ENCODE measurements around the gene ENOX1. TPM values are rescaled to one million over a fixed set of nuclear protein-coding genes. Genes with fewer than 3 reads are reported as not detected.

The ENOX1 gene
- total and polyA plus RNA-seq, 2 of the 13 experiments (the other 11 are each of a cell fraction or from before 2014, with no cell fraction given) = not detected

- ChIA-PET POLR2A (no interaction called here), CTCF (ENCODE audit: low intra/inter-chr PET ratio, low total read pairs) (no interaction called here)
- H3K4me2 ChIP-seq (ENCODE audit: low read depth, low read length) = no peak overlapping the region
- no peak overlapping the region for H3K27ac ChIP-seq (ENCODE audit: extremely low read length, insufficient read depth, low read length)
- no peak for DNase-seq (ENCODE audit: low spot score)
- in situ Hi-C loops (cut with HindIII; ENCODE audit: extremely low pct_ligation_motif_present, low pct_unique_long_range_greater_than_20kb) (no loop called here), intact Hi-C loops (cut with micrococcal nuclease; ENCODE audit: unreplicated experiment) (no loop called here)
- no peak overlapping the region for H3K4me3 ChIP-seq (replicated peaks in 1 of 3; ENCODE audit: insufficient read depth in 1 of 3, low read depth in 2 of 3, low read length in 3 of 3)
- no peaks in the 10 kb centered on the region for H3K4me1 ChIP-seq (ENCODE audit: insufficient read depth, low read length)
- no peaks in the 10 kb centered on the region for H4K20me1 ChIP-seq (ENCODE audit: insufficient read depth, low read length)
- no peaks in the 10 kb centered on the region for H3K36me3 ChIP-seq (replicated peaks in 1 of 2; ENCODE audit: control insufficient read depth in 1 of 2, insufficient read depth in 2 of 2, low read length in 2 of 2)
- no peak overlapping the region for H2AFZ ChIP-seq (ENCODE audit: low read length)
- no TSS peak for BruUV-seq (replicated peaks)
- no peak for ATAC-seq
- no peak for FAIRE-seq
- WGBS (ENCODE audit: low lambda C conversion rate) = 55% methylated on average over 9 of the region's 9 CpGs
- no peaks in the 10 kb centered on the region for H3K9me3 ChIP-seq (ENCODE audit: low read length)
- no peaks in the 10 kb centered on the region for H3K27me3 ChIP-seq (ENCODE audit: control insufficient read depth in 1 of 2, insufficient read depth in 2 of 2, low read length in 2 of 2)
- TF ChIP-seq ZBTB1 (CRISPR knock-in tag; IDR thresholded peaks at IDR 0.05; ENCODE audit: borderline replicate concordance) (no peak), ZBTB21 (CRISPR knock-in tag; IDR thresholded peaks at IDR 0.05) (no peak), ESRRA (CRISPR knock-in tag; IDR thresholded peaks at IDR 0.05; ENCODE audit: low read depth) (no peak), PRDM4 (CRISPR knock-in tag; IDR thresholded peaks at IDR 0.05; ENCODE audit: borderline replicate concordance) (no peak), FOXA1 (IDR thresholded peaks at IDR 0.05) (no peak), FOXA1 (CRISPR knock-in tag; IDR thresholded peaks at IDR 0.05) (no peak), TRIM22 (IDR thresholded peaks at IDR 0.05) (no peak), ZNF572 (CRISPR knock-in tag; IDR thresholded peaks at IDR 0.05) (no peak), ATF7 (IDR thresholded peaks at IDR 0.05) (no peak), ATF7 (CRISPR knock-in tag; IDR thresholded peaks at IDR 0.05) (no peak), ZNF33A (CRISPR knock-in tag; IDR thresholded peaks at IDR 0.05; ENCODE audit: borderline replicate concordance) (no peak), GRHL1 (CRISPR knock-in tag; conservative IDR thresholded peaks at IDR 0.05) (no peak), ZNF317 (CRISPR knock-in tag; IDR thresholded peaks at IDR 0.05) (no peak), MEIS2 (CRISPR knock-in tag; IDR thresholded peaks at IDR 0.05) (no peak), NFIC (IDR thresholded peaks at IDR 0.05; ENCODE audit: low read length) (no peak), FOXP1 (IDR thresholded peaks at IDR 0.05) (no peak), FOXP1 (CRISPR knock-in tag; IDR thresholded peaks at IDR 0.05) (no peak)
- no peaks in the 10 kb centered on the region for H3K79me2 ChIP-seq (ENCODE audit: insufficient read depth, low read length)
- H3K9ac ChIP-seq (ENCODE audit: insufficient read depth, low read depth, low read length) = no peak overlapping the region
Observed at GRCh38 chr13:43684963-43685725, 101.6 kb downstream of the ENOX1 start.

All from HepG2 (cell line).